ENCODE measurements around the gene TENT5C.

TENT5C gene

DNA sequence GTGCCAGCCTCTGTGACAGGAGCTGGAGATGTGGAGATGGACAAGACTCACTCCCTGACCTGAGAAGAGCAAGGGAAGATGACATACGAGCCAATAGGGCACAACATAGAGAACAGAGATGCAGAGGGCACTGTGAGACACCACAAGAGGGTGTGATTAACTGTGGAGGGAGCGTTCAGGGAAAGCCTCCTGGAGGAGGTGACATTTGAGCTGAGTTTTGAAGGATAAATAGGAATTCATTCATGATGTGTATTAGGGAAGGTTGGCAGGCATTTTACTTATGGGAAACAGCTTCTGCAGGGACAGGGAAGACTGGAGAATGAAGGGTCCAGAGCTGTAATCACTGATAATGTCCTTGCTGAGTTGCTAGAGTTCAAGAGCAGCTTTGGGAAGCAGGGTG, 25.0 kb upstream of the TENT5C start:
- CTCF ChIA-PET = interaction anchor here (1.1 to 1.3 kb wide), 2 partner anchors 29 to 316 kb away, joined by 3 to 4 read pairs; no protein-coding TSS in a partner anchor
- POLR2A ChIA-PET = no interaction called here
- H3K4me3 ChIP-seq (ENCODE audit: low read depth, low read length) = no peak overlapping the region
- TF ChIP-seq, protein P1, sequence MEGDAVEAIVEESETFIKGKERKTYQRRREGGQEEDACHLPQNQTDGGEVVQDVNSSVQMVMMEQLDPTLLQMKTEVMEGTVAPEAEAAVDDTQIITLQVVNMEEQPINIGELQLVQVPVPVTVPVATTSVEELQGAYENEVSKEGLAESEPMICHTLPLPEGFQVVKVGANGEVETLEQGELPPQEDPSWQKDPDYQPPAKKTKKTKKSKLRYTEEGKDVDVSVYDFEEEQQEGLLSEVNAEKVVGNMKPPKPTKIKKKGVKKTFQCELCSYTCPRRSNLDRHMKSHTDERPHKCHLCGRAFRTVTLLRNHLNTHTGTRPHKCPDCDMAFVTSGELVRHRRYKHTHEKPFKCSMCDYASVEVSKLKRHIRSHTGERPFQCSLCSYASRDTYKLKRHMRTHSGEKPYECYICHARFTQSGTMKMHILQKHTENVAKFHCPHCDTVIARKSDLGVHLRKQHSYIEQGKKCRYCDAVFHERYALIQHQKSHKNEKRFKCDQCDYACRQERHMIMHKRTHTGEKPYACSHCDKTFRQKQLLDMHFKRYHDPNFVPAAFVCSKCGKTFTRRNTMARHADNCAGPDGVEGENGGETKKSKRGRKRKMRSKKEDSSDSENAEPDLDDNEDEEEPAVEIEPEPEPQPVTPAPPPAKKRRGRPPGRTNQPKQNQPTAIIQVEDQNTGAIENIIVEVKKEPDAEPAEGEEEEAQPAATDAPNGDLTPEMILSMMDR (IDR thresholded peaks at IDR 0.05; ENCODE audit: insufficient read depth, low read length, missing control alignments) = no peak
- DNase-seq (ENCODE audit: low read depth, low spot score) = no peak

DNA sequence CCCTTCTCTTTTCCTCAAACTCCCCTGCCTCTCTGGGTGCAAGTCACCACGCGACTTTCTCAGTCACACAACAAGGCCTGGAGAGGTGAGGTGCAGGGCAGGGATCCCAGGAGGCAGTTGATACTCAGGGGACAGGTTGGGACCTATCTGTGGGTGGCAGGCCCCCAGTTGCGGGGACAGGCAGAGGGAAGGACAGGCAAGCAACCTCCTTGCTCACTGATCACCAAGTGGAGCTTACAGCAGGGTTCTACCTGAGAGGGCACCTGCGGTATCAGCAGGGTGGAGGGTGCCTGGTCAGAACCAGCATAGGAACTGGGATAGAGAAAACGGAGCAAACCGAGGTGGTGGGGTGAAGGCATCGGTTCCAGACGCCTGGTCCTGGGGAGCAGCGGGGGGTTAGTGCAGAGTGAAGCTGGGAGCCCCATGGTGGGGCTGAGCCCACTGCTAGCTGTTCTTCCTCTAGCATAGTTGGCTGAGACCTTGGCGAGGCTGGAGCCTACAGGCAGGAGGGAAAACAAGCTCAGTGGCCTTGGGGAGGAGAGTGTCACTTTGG, 24.4 kb upstream of the TENT5C start:
- TF ChIP-seq, protein P1 (IDR thresholded peaks at IDR 0.05; ENCODE audit: insufficient read depth, low read length, missing control alignments) = no peak
- ChIA-PET POLR2A (no interaction called here), CTCF (interaction anchor here (0.9 to 1.8 kb wide), 4 partner anchors 30 to 315 kb away, joined by 3 to 10 read pairs (median 4); no protein-coding TSS in a partner anchor)
- no peak overlapping the region for H3K4me3 ChIP-seq (ENCODE audit: low read depth, low read length)
- no peak for DNase-seq (ENCODE audit: low read depth, low spot score)

DNA sequence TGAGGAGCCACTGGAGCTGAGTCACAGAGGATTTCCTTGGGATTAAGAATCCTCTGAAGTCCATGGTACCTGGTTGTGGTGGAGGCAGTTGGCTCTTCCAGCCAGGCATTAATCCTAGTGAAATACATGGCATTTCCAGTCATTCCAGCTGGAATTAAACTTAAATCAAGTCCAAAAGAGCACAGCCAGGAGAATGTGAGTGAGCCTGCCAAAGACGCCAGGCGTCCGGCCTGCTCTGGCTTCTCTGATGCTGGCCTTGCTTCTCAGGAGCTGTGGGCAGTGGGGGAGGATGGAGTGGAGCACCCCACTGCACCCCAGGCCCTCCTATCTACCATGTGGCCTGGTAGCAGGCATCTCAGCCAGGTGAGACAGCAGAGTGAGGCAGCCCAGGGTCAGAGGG, 23.4 kb upstream of the TENT5C start:
- no peak overlapping the region for H3K4me3 ChIP-seq (ENCODE audit: low read depth, low read length)
- DNase-seq (ENCODE audit: low read depth, low spot score) = no peak
- CTCF ChIA-PET = interaction anchor here (0.9 to 1.8 kb wide), 4 partner anchors 31 to 175 kb away, joined by 3 to 10 read pairs (median 4); no protein-coding TSS in a partner anchor
- TF ChIP-seq, protein P1 (IDR thresholded peaks at IDR 0.05; ENCODE audit: insufficient read depth, low read length, missing control alignments) = no peak
- POLR2A ChIA-PET = no interaction called here

DNA sequence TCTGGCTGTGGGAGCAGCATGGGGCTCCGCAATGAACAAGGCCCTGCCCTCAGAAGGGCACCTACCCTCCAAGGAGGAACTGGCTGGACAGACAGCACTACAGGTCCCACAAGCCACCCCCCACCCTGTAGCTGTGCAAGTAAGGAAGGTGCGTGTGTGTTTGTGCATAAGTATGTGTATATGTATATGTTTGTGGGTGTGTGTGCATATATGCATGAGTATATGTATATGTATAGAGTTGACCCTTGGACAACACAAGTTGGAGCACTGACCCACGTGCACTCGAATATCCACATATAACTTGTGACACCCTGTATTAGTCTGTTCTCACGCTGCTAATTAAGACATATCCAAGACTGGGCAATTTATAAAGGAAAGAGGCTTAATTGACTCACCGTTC, 22.6 kb upstream of the TENT5C start:
- TF ChIP-seq, protein P1 (IDR thresholded peaks at IDR 0.05; ENCODE audit: insufficient read depth, low read length, missing control alignments) = no peak
- ChIA-PET CTCF (interaction anchor here (1.8 kb wide), 1 partner anchor 48 kb away, joined by 10 read pairs; no protein-coding TSS in a partner anchor), POLR2A (no interaction called here)
- H3K4me3 ChIP-seq (ENCODE audit: low read depth, low read length) = no peak overlapping the region
- no peak for DNase-seq (ENCODE audit: low read depth, low spot score)

DNA sequence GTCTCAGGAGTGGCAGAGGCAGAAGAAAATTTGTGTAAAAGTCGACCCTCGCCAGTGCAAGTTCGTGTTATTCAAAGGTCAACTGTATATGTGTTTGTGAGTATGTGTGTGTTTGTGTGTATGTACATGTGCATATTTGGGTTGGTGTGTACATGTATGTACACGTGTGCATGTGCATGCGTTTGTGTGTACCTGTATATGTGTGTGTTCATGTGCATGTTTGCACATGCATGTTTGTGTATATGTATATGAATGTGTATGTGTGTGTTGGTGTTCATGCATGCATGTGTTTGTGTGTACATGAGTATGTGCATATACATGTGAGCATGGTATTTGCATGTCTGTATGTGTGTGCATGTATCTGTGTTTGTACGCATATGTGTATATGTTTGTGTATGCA, 21.7 kb upstream of the TENT5C start:
- TF ChIP-seq, protein P1 (IDR thresholded peaks at IDR 0.05; ENCODE audit: insufficient read depth, low read length, missing control alignments) = no peak
- ChIA-PET CTCF (no interaction called here), POLR2A (no interaction called here)
- no peak overlapping the region for H3K4me3 ChIP-seq (ENCODE audit: low read depth, low read length)
- no peak for DNase-seq (ENCODE audit: low read depth, low spot score)

DNA sequence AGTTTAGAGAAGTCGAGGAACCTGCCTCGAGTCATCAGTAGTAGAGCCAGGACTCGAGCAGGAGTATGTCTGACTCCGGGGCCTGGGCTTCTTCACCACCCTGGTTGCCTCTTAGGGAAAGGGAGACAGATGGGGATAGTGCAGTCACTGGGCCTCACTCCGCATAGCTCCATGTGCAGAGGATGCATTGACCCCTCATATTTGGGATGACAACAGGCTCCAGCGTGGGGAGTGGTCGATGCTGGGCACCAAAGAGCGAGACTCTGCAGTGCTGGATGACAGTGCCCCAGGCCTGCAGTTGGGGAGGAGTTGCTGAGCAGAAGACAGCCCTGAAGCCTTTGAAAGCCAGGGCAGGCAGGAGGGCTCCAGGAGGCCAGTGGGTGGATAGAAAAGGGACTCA, 20.8 kb upstream of the TENT5C start:
- ChIA-PET POLR2A (no interaction called here), CTCF (no interaction called here)

More for the DNA sequence above, 20.8 kb upstream of the TENT5C start:
- H3K4me3 ChIP-seq (ENCODE audit: low read depth, low read length) = no peak overlapping the region
- TF ChIP-seq, protein P1 (IDR thresholded peaks at IDR 0.05; ENCODE audit: insufficient read depth, low read length, missing control alignments) = no peak
- no peak for DNase-seq (ENCODE audit: low read depth, low spot score)

Data from AG04449 (cell line).